Kidney epithelial cell (primary cell): ENCODE results near the gene ARHGEF10L. TPM values are rescaled to one million over a fixed set of nuclear protein-coding genes. Genes with fewer than 3 reads are reported as not detected.
"Not testable (repeated sequence)": the region's sequence is repeated elsewhere in the genome, so short reads cannot be mapped to it uniquely, and the experiment has no call there.

Source experiments
- DNase-seq: peaks from one replicate; pipeline ENCODE4 v3.0.0-alpha.2; 2010; ENCODE audit warnings: low read depth
- H3K27me3 ChIP-seq: 2 replicates; pipeline ENCODE4 v1.6.0; 2011; ENCODE audit warnings: low read length; ENCODE audit not compliant: control insufficient read depth, insufficient read depth
- H3K36me3 ChIP-seq: 2 replicates; pipeline ENCODE4 v1.5.1; 2011; ENCODE audit warnings: low read length; ENCODE audit not compliant: control insufficient read depth, insufficient read depth
- H3K4me3 ChIP-seq: 2 replicates; pipeline ENCODE4 v1.5.1; 2011; ENCODE audit warnings: low read depth, mild to moderate bottlenecking, control low read depth, low read length
- total RNA-seq: library from RNA; depleted of rRNA; stranded (reverse); fragments of >200 nt; gene quantifications from 2 replicates; pipeline ENCODE4 v1.2.3, GENCODE V29; 2015
- TF ChIP-seq, protein P1 (sequence below): IDR thresholded peaks from 2 replicates; pipeline ENCODE4 v1.5.1; 2011; ENCODE audit warnings: mild to moderate bottlenecking, moderate library complexity, low read length, control low read depth, inconsistent platforms; ENCODE audit not compliant: insufficient read depth, poor library complexity, severe bottlenecking

ARHGEF10L gene
- total RNA-seq, 1 donor from 2014 or later: 23.5 TPM

DNA sequence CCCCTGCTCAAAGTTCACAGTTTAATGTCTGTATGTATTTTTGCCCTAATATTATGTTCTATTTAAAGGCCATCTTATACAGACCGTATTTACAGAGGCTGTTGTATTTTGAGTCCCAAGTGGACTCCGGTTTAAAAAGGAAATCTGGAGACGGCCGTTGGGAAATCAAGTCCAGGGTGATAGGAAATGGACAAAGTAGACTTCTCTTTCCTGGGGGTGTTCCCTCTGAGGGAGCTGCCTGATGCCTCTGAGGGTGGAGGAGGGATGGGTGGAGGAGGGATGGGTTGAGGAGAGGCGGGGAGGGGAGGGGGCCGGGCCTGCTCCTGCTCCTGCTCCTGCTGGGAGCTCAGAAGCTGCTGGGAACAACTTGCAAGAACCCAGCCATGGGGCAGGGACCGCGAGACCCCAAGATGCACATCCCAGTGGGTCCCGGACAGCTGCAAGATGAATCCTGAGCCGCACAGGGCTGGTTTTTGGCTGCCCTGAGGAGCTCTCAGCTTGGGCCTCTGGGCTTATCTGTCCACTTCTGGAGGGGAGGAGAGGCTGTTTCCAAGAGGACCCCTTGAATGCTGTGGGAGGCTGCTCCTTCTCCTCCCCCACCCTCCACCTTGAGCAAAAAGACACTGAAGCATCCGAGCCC lies 203.6 kb downstream of the ARHGEF10L start:
- Histone ChIP-seq H3K27me3 (peaks cover 3% of the 10 kb centered on the region), H3K36me3 (no peaks in the 10 kb centered on the region), H3K4me3 (no peak overlapping the region)
- no peak for DNase-seq
- TF ChIP-seq, protein P1, sequence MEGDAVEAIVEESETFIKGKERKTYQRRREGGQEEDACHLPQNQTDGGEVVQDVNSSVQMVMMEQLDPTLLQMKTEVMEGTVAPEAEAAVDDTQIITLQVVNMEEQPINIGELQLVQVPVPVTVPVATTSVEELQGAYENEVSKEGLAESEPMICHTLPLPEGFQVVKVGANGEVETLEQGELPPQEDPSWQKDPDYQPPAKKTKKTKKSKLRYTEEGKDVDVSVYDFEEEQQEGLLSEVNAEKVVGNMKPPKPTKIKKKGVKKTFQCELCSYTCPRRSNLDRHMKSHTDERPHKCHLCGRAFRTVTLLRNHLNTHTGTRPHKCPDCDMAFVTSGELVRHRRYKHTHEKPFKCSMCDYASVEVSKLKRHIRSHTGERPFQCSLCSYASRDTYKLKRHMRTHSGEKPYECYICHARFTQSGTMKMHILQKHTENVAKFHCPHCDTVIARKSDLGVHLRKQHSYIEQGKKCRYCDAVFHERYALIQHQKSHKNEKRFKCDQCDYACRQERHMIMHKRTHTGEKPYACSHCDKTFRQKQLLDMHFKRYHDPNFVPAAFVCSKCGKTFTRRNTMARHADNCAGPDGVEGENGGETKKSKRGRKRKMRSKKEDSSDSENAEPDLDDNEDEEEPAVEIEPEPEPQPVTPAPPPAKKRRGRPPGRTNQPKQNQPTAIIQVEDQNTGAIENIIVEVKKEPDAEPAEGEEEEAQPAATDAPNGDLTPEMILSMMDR: no peak

GRCh38 chr1:17743925-17744324 lies 204.4 kb downstream of the ARHGEF10L start:
- no peak overlapping the region for H3K4me3 ChIP-seq
- no peaks in the 10 kb centered on the region for H3K36me3 ChIP-seq
- peaks cover 3% of the 10 kb centered on the region for H3K27me3 ChIP-seq
- no peak for DNase-seq
- TF ChIP-seq, protein P1: no peak

DNA sequence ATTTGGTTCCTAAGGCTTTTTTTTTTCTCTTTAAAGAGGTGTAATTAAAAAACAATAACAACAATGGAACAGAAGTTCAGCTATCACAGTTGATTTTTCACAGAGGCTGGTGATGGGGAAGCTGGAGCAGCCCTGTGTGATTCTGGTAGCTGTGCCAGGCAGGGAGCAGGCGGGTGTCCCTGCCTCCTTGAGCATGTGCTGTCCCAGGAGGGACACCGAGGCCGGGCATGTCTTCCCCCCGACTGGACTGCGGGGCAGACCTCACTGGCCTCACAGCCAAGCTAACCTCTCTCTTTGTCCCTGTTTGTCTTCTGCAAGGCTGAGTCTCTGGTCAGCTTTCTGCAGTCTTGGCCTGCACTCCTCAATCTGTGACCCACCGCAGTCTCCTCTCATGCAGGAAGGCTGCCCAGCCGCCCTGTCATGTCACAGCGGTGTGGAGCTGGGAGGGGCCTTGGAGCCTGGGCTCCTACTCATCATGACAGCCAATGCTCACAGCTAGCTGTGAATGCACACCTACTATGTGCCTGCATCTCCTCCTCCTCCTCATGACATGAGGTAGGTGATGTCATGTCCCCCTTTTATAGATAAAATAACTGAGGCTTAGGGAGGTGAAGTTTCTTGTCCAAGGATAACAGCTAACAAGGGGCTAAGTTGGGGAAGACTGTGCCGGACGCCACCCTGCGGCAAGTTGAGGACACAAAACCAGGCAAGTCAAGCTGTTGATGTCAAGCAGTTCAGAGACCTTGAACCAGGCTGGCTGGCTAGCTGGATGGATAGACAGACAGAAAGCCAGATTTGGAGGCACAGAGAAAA lies 205.4 kb downstream of the ARHGEF10L start:
- Histone ChIP-seq H3K36me3 (no peaks in the 10 kb centered on the region), H3K4me3 (no peak overlapping the region), H3K27me3 (no peaks in the 10 kb centered on the region)
- DNase-seq: no peak
- TF ChIP-seq, protein P1: no peak

DNA sequence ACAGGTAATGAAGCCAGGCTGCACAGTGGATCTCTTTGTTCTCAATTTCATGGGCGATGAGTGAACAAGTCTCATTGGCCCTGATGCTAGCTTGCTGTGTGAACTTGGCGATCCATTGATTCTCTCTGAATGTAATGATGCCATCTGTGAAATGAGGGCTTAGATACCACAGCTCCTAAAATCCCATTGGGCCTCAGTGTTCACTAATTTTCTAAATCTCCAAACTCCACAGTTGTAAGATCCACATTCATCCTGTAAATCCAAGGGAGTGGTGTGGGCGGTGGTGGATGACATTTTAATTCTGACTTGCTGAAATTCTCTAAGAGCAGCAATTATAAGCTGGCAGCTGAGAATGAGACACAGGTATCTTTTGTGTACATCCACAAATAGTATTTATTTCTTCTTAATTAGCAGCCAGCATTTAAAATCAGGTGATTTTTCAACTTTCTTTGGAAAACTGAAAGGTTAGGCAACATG lies 206.0 kb downstream of the ARHGEF10L start:
- DNase-seq: no peak
- Histone ChIP-seq H3K4me3 (no peak overlapping the region), H3K27me3 (no peaks in the 10 kb centered on the region), H3K36me3 (no peaks in the 10 kb centered on the region)
- TF ChIP-seq, protein P1: no peak

- DNase-seq, H3K27me3 ChIP-seq, H3K36me3 ChIP-seq, H3K4me3 ChIP-seq: not testable (repeated sequence)
Measured at GRCh38 chr1:17746281-17746680, 206.8 kb downstream of the ARHGEF10L start.

DNA sequence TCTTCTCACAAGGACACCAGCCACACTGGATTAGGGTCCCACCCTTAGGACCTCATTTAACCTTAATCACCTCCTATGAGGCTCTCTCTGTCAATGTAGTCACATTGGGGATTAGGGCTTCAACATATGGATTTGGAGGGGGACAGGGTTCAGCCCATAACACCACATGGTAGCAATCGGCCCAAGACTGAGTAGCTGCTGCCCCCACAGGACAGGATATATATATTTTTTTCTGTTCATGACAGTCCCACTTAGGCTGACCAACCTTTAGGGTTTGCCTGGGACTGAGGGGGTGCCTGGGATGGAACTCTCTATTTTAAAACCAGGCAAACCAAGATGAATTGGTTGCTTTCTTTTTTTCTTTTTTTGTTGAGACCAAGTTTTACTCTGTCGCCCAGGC lies 207.4 kb downstream of the ARHGEF10L start:
- H3K36me3 ChIP-seq: no peaks in the 10 kb centered on the region
- no peak for DNase-seq
- no peaks in the 10 kb centered on the region for H3K27me3 ChIP-seq
- TF ChIP-seq, protein P1: no peak
- no peak overlapping the region for H3K4me3 ChIP-seq
